Dedifferentiated amniotic fluid mesenchymal stem cell (primary cell): ENCODE data around the gene GTPBP1.
A peak's percentile ranks its signal among the peaks of the same experiment; 100 is the strongest.

Experiments
- DNase-seq: peaks from one replicate; pipeline ENCODE4 v3.0.0-alpha.2; 2016; ENCODE audit errors: extremely low spot score

Gene GTPBP1

DNA sequence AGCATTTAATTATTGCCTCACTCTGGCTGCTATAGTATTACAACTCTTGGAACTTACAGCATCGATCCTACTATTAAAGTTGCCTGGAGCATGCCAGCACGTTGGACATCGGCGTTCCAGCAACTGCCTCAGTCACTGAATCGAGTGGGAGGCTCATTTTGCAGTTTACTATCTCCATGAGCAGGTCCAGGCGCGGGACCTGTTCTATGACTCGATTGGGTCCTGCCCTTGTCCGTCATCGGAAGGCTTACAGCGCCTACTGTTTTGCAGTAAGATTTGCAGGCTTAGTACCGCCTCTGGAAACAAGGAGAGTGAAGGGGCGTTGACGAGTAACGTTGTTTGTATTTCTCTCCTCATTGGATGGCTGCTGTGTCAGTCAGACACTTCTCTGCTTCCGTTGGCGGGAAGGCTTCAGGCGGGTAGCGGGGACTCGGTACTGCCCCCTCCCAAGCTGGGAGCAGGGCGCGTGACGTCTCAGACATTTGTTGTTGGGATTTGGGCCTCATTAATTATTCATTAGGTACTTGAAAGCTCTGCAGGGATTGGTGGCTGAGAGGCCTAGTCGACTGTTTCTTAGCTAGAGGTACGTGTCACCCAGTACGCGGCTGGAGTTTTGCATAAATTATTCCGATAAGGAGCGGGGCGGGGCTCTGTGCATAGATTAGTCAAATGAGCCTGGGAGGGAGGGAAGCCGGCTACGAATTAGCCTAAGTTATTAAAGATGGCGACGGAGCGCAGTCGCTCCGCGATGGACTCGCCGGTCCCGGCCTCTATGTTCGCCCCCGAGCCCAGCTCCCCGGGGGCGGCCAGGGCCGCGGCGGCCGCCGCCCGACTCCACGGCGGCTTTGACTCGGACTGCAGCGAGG, at the start of gene GTPBP1:
Gene GTPBP1, plus strand, starts transcription at position 710 of the 866 bp plus-strand sequence. Its CDS starts 12 bp downstream, at position 722.
- DNase-seq: peak; percentile 100

DNA sequence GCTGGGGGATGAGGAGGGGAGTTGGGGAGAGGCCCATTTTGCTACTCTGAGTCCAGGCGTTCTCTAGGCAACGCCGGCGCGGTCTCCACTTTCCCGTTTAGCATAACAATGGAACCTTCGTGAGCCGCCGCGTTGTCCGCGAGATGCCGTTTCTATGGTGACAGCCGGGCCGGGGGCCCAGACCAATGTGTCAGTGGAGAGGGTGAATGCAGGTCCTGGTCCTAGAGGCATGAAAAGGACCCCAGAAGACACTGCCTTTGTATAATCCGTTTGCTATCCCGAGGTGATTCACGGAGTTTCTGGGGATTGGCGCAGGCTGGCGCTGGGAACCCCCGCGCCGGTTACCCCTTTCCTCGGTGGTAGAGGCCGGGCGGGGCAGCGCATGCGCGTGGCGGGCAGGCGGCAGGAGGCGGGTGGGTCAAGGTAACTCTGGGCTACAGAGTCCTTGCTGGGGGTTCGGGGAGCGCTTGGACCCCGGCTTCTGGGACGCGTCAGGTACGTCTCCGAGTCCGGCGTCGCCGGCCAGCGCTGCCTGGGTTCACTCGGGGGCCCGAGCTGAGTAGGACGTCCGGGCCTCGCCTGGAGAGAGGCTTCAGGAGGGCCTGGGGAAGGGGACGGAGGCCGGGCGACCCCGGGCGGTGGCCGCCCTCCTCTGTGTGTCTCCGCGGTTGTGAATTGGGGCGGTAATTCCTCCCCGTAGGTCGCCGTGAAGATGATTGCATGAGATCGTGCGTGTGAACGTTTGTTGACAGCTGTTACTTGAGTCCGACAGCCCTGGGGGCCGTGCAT, 49.3 kb upstream of the GTPBP1 start, which contains the start of the genes CBY1 and FAM227A:
Gene CBY1, plus strand, starts transcription at position 383 of the 789 bp plus-strand sequence. CDS start 11,417 bp downstream, outside the sequence.
Gene FAM227A, minus strand, starts transcription at position 137 of the 789 bp plus-strand sequence. CDS start 6,224 bp downstream, outside the sequence.
- peak; percentile 84 for DNase-seq

DNA sequence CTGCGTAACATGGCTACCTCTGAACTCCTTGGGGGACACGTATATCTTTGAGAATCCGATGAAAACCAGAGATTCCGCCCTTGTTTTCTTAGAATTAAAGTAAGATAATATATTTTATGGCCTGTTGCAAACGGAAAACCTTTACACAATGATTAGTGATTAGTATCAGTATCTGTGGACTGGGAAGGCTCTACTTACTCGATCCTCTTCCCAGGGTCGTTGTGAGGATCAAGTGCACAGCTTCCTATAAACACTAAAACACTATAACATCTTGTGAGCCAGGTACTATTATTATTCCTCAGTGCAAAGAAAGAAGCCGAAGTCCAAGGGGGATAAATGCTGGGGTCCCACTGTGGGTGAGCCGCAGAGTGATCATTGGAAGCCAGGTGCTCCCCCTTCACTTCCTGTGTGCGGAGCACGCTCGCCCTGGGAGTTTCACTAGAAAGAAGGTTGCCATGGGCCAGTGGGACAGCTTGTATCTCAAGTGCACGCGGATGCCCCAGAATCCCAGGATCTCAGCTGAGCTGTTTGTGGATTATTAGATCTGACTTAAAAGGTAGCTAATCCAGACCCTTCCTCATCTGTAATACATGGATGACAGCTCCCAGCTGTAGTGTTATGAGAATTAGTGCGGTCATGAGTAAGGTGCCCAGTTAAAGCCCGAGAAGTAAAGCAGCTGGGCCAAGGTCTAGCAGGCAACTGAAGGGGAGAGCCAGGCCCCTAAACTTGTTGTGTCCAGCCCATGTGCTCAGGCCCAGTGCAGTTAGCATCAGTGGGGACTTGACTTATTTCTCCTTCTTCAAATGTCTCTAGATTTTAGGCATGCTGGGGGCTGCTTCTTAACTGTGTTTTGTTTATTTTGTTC, 48.5 kb upstream of the GTPBP1 start:
- DNase-seq: no peak

DNA sequence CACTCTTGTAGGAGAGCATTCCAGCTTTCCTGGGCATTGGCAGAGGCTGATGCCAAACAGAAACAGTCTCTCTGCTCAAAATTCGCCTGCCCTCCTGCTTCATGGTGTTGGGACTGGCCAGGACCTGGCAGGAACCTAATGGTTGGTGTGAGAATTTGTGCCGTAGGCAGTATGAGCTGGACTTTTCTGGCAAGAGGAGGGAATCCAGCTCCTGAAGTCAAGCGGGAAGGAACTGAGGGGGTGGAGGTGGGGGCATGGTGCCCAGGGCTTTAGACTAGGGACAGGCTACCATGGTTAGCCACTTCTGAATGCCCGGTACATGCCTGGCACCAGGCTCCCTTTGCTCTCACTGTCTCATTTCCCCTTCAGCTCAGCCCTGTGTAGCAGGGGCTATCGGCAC, 30.9 kb upstream of the GTPBP1 start:
- DNase-seq: no peak

DNA sequence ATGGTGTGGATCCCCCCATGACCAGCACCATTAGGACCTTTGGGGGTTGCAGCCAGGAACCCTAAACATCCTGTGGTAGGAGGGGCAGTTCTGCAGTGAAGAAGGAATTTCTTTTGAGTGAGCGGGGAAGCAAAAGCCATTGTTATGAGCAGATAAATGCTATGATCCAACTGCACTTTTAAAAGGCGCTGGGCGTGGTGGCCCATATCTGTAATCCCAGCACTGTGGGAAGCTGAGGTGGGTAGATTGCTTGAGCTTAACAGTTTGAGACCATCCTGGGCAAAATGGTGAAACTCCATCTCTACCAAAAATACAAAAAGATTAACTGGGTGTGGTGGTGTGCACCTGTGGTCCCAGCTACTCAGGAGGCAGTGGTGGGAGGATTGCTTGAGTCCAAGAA, 29.9 kb upstream of the GTPBP1 start:
- DNase-seq: no peak

DNA sequence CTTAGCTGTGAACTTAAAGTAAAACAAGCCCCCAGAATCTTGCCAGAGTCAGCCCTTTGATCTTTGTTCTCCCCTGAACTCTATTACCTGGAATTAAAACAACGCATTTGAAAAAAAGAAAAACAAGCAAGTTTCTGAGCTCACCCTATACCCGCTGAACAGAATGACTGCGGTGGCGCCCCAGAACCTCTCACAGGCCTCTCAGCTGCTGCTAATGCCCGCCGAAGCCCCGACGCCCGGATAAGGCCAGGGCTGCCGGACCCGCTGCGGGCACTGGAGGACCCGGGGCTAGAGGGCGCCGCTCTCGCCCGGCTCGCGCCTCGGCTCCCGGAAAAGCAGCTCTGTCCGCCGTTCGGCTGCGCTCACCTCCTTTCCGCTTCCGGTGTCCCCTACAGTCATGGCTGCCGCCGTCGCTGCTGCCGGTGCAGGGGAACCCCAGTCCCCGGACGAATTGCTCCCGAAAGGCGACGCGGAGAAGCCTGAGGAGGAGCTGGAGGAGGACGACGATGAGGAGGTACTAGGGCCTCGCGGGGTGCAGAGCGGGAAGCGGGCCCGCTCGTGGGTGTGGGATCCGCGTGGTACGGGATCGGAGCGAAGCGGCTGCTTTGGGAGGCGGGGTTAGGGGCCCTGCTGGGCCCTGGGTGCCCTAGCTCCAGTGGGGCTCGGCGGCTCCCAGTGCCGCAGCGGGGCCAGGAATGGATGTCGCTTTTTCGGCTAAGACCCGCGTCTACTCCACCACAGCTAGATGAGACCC, 24.0 kb upstream of the GTPBP1 start, which contains the start of gene TOMM22:
Gene TOMM22, plus strand, starts transcription at position 376 of the 754 bp plus-strand sequence. Its CDS starts 22 bp downstream, at position 398.
- DNase-seq: peak; percentile 82

DNA sequence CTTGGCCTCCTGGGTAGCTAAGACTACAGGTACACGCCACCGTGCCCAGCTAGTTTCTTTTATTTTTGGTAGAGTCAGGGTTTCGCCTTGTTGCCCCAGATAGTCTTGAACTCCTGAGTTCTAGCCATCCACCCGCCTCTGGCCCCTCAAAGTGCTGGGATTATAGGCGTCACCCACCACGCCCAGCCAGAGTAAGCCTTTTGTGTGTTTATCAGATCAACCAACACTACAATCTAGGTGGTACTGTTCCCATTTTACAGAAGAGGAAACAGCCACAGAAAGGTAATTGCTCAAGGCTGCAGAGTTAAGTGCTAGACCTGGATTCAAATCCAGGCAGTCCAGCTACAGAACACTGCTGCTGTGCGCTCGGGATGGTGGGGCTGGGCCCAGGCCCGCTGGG, 20.8 kb upstream of the GTPBP1 start:
- no peak for DNase-seq

DNA sequence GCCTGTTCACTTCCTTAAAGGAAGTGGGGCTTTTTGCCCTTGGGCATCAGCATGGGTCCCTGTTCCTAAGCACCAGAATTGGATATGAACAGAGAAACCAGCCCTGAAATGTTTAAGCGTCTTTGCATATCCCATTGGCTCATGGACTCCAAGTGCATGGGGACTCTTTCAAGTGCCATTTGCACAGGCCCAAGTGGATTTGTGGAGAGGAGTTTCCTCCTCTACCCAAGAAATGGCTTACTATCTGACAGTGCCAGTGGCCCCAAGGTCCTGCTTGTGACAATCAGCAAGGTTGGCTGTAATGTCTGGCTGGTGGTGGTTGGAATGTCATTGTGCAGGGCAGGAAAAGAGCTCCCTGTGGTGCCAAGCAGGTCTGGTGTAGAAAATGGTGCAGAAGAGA, 20.0 kb upstream of the GTPBP1 start:
- no peak for DNase-seq

DNA sequence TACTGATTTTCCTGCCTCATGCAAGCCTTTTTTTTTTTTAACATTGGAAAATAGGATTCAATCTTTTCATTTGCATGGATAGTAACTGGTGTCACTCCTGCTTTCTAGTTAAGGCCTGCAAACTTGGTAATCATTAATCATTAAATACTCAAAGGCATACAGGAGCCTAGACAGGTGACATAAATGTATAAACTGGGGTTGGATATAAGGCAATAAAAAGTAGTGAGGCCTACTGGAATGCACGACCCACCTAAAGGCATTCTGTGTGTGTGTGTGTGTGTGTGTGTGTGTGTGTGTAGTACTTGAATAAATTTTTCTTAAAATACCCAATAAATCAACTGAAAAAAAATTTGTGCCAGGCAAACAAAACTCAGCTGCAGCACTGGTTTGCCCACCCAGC, 16.1 kb upstream of the GTPBP1 start:
- DNase-seq: no peak

DNA sequence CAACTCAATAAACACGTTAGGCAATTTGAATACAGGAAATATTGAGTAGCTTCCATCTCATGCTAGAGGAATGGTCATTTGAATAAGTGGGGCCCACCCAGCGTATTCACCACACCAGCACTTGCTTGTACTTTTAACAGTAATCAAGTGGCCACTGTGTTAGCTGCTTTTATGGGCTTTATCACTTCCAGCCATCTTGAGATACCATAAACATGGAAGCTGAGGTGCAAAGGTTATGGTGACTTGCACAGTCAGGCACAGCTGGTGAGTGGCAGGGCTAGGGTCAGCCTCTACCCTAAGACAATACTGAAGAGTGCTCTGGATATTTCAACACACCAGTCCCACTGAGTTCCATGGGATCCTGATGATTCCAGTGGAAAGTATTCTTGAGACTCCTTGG, 11.7 kb upstream of the GTPBP1 start:
- DNase-seq: no peak

DNA sequence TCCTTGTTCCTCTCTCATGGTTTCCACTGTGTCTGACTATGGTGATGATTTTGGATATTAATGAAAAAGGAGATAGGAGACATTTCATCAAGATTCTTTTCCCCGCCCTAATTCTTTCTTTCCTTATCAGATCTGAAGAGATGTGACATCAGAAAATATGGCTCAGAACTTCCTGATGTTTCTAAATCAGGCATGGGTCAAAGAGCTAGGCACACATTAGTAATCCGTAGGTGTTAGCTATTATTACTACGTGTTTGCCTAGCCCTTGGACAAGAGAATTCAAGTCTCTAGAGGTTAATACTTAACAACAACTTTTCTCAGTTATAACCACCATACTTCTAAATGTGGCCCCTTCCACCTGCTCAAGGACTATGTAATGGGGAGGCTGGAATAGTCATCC, 10.8 kb upstream of the GTPBP1 start:
- no peak for DNase-seq

DNA sequence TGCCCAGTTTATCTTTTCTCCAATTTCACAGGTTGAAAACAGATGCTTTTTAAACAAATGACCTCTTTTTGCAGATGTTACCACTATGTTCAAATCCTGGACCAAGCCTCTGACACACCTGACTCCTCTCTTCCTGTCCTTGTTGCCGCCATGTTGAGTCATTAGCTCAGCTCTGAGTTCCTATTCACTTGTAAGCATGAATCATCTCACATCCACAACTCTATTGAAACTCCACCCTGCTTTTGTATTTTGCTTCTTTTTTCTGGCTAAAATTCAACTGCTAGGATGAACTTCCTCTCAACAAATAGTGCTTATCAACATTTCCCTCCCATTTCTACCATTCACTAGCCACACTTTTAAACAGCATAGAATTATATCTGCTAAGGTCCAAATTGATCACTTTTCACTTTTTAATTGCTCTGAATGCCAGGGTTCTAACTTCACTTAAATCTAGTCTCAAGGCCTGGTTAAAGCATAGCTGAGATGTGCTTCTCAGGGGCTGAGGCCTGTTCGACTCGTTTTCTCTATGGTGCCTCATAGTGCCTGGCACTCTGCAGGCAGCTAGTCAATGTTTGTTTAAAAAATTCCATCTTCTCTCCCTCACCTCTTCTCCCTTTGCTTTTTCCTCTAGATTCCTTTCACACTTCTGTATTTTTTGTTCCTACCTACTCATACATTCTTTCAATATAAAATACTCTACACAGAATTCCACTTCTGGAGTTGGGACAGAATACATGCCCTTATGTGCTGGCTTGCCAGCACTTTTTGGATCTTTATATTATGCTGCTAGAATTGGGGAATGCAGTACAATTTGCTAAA, 8.9 kb upstream of the GTPBP1 start:
- DNase-seq: peak; percentile 86

DNA sequence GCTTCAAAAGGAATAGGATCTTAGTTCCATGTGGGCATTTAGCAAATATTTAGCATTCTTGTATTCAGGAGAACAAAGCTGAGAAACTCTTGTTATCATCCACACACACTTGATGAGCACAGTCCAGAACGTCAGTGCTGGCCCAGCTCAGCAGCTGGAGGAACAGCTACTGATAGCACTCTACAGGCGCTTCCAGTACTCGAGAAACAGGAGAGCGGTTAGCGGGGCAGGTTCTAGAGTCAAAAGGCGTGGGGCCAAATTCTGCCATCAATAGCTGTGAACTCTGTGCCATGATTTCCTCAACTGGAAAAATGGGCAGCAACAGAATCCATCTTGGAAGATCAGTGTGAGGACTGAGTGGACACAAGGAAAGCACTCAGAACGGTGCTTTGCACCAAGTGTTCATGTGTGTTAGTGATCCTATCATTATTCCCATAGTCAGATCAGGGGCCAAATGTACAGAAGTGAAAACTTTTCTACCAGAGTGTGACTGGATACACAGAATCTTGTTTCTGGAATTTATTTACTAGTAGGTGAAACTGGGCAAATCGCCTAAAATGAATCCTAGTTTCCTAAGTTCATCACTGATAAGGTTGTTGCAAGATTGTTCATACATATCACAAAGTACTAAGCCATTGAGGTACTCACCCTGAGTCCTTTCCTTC, 8.2 kb upstream of the GTPBP1 start:
- no peak for DNase-seq

DNA sequence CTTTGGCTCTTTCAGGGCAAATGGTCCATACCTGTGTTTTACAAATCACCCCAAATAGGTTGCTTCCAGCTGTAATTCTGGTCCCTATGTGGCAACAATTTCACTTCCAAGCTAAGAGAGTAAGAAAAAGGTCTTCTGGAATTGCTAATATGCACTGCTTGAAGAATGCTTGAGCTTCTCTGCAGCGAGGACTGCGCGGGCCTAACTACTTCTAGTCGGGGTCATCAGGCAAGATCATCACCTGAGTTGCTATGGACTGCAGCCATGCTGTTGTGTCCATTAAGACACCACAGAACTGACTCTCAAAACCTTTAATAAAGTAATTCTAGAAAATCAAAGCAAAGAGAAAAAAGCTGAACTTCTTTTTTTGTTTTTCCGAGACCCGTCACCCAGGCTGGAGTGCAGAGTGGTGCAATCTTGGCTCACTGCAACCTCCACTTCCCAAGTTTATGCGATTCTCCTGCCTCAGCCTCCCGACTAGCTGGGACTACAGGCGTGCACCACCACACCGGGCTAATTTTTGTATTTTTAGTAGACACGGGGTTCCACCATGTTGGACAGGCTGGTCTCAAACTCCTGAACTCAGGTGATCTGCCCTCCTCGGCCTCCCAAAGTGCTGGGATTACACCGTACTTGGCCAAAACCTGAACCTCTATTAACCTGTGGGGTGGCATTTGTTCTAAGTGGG, 7.2 kb upstream of the GTPBP1 start:
- no peak for DNase-seq

DNA sequence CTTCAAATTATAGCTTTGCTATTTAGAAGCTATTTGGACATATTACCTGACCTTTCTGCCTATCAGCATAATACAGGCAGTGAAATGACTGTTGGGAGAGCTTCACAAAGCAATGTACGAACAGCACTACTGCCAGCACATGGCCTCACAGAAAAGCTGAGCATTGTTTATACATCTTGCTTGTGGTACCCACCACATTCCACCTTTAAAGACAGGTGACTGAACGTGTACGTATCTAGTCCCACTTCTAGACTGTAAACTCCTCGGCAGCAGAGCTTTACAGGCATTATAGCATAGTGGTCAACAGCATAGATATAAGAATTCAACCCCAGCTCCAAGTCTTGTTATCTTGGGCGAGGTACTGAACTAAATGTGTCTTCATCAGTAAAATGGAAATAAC, 6.6 kb upstream of the GTPBP1 start:
- no peak for DNase-seq

DNA sequence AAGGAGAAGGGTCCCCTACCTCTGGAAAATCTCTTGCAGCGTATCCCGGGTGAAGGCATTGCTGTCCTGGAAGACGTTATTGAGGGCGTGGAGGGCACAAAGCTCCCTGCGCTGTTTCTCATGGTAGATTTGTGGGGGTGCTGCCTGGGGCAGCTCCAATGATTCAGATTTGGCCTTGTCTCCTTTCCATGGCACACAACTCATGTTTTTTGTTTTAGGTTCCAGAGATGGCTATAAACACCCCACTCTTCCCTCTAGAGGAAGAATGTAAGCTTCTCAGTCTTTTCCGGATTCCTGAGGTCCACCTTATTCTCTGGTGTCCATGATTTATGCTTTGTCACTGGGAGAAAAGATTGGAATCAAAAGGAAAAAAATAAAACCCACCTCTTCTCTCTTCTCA, 6.0 kb upstream of the GTPBP1 start:
- peak; percentile 42 for DNase-seq

DNA sequence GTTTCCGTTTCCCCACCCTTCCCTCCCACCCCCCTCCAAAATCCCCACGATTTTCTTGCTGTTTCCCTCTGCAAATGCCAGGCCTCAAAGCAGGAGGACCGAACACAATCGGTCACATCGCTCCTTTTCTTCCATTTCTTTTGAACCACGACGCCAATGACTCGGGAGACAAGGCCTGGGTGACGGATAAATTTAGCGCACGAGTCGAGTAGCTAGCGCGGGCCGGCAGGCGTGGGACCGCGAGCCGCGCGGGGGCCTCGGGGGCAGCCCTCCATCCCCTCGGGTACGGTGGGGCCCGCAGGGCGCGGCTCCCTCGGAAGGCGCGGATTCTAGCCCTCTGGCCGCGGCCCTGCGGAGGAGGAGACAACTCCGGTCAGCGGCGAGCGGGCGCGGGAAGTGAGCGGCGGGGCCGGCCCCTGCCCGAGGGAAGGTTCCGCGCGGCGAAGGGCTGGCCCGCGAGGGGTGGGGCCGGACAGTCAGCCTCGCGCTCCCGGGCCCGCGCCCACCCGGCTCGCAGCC, 5.4 kb upstream of the GTPBP1 start:
- peak; percentile 28 for DNase-seq

DNA sequence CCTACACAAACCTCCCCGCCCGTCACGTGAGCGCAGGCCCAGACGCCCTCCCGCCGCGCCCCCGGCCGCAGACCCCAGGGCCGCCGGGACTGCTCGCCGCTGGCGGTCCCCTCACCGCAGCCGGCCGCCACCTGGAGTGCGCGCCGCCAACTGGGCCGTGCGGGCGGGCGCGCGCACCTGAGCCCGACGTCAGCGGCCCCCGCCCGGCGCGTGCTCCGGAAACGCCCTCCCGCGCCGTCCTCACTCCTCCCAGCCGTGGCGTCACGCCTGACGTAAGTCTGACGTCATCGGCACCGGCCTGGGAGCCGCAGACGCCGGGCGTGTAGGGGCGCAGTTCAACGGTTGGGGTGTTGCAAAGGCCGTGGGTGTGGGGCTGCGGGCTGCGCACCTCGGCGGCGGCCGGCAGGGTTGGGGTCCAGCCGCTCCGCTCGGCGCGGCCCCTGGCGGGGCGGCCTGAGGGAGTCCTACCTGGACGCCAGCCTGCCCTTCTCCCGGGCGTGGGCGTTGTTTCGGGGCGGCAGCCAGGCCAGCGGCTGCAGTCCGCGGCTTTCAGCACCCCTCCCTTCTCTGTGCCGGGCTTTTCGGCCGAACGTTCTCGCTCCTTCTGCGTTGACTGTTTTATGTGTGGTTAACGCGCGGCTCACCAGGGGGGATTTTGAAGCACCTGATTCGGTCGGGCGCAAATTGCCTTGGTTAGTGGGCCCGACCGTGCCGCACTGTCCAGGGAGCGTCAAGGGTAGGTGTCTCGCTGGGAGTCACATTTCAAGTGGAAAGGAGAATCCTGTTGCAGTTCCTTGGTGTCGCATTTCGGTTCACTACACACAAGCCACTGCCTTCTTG, 4.7 kb upstream of the GTPBP1 start, which contains the start of gene JOSD1:
Gene JOSD1, minus strand, starts transcription at position 155 of the 840 bp plus-strand sequence. CDS start 956 bp downstream, outside the sequence.
- peak; percentile 82 for DNase-seq
